ENCODE measurements around the gene ADD1.

Gene ADD1

GRCh38 chr4:2963175-2963965 lies 119.7 kb downstream of the ADD1 start, which contains the start of the genes GRK4 and NOP14:
GRK4 (plus strand) TSS chr4:2963571; CDS start chr4:2964071, 500 bp downstream.
NOP14 (minus strand) TSS chr4:2963406; CDS start chr4:2963319, 87 bp downstream.
- TF ChIP-seq, protein P1, sequence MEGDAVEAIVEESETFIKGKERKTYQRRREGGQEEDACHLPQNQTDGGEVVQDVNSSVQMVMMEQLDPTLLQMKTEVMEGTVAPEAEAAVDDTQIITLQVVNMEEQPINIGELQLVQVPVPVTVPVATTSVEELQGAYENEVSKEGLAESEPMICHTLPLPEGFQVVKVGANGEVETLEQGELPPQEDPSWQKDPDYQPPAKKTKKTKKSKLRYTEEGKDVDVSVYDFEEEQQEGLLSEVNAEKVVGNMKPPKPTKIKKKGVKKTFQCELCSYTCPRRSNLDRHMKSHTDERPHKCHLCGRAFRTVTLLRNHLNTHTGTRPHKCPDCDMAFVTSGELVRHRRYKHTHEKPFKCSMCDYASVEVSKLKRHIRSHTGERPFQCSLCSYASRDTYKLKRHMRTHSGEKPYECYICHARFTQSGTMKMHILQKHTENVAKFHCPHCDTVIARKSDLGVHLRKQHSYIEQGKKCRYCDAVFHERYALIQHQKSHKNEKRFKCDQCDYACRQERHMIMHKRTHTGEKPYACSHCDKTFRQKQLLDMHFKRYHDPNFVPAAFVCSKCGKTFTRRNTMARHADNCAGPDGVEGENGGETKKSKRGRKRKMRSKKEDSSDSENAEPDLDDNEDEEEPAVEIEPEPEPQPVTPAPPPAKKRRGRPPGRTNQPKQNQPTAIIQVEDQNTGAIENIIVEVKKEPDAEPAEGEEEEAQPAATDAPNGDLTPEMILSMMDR (conservative IDR thresholded peaks at IDR 0.05; ENCODE audit: low read depth, low read length): no peak
- DNase-seq (ENCODE audit: low read depth): peak; percentile 99
- H3K4me3 ChIP-seq (ENCODE audit: low read depth, low read length): peak within 1 kb of the TSS; percentile 96

- peak; percentile 59 for DNase-seq (ENCODE audit: low read depth)
Observed at GRCh38 chr4:2963966-2964471, 120.4 kb downstream of the ADD1 start.

GRCh38 chr4:2964706-2965258 lies 121.1 kb downstream of the ADD1 start:
- peak overlapping the region; percentile 96 for H3K4me3 ChIP-seq (ENCODE audit: low read depth, low read length)
- no peak for DNase-seq (ENCODE audit: low read depth)
- TF ChIP-seq, protein P1 (conservative IDR thresholded peaks at IDR 0.05; ENCODE audit: low read depth, low read length): no peak

More at GRCh38 chr4:2963966-2964471, 120.4 kb downstream of the ADD1 start:
- TF ChIP-seq, protein P1 (conservative IDR thresholded peaks at IDR 0.05; ENCODE audit: low read depth, low read length): peak; percentile 4
- peak overlapping the region; percentile 96 for H3K4me3 ChIP-seq (ENCODE audit: low read depth, low read length)

DNA sequence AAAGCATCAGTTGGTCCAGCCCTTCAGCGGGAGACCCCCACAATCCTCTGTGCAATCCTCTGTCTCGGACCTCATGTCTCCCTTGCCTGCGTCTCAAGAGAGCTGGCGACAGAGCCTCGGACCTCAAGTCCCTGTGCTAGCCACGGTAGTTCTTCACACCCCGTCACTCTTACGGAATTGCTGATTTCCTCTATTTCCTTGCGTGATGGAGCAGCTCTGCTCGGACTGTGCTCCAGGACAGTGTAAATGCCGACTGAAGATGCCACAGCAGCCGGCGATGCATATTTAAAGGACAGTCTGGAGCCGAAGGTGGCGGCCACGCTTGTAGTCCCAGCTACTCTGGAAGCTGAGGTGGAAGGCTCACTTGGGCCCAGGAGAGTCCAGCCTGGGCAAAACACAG lies 121.6 kb downstream of the ADD1 start:
- no peak overlapping the region for H3K4me3 ChIP-seq (ENCODE audit: low read depth, low read length)
- no peak for DNase-seq (ENCODE audit: low read depth)
- TF ChIP-seq, protein P1 (conservative IDR thresholded peaks at IDR 0.05; ENCODE audit: low read depth, low read length): no peak

DNA sequence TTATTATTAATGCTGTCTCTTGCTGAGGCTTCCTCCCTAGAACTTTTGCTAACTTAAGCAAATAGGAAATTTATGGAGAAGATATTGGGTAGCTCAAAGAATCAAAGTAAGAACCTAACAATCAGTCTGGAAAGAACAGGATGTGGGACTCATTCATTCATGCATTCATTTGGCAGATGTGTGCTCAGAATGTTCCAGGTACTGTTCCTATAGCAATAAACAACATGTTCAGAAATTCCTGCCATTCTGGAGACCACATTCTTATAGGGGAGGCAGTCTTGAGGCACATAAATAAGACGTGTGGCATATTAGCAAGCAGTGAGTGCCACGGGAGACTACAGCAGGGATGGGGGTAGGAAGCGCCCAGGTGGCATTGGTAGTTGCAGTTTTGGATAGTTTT lies 124.7 kb downstream of the ADD1 start:
- TF ChIP-seq, protein P1 (conservative IDR thresholded peaks at IDR 0.05; ENCODE audit: low read depth, low read length): no peak
- H3K4me3 ChIP-seq (ENCODE audit: low read depth, low read length): no peak overlapping the region
- peak; percentile 62 for DNase-seq (ENCODE audit: low read depth)

GRCh38 chr4:2971275-2971674 lies 127.6 kb downstream of the ADD1 start:
- no peak overlapping the region for H3K4me3 ChIP-seq (ENCODE audit: low read depth, low read length)
- TF ChIP-seq, protein P1 (conservative IDR thresholded peaks at IDR 0.05; ENCODE audit: low read depth, low read length): no peak
- DNase-seq (ENCODE audit: low read depth): no peak
